ENCODE results near the gene ENTPD3.
A peak's percentile ranks its signal among the peaks of the same experiment; 100 is the strongest.

Gene ENTPD3

DNA sequence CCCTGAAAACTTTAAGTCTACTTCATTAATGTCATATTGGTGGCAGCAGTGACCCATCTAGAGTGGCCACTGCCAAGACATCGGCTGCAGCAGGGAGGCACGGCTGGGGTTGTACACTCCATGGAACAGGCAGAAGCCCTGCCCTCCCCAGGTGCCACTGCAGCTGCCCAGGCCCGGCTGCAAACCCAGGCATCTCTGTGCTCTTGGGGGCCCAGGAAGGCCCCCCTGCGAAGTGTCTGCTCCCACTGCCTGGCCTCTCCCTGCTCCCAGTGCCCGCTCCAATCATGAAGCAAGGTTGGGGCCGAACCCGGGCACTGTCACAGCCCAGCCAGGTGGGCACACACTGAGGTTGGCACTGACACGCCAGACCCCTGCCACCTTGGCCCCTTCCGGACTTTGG lies 58.1 kb downstream of the ENTPD3 start:
- TF ChIP-seq, protein P1, sequence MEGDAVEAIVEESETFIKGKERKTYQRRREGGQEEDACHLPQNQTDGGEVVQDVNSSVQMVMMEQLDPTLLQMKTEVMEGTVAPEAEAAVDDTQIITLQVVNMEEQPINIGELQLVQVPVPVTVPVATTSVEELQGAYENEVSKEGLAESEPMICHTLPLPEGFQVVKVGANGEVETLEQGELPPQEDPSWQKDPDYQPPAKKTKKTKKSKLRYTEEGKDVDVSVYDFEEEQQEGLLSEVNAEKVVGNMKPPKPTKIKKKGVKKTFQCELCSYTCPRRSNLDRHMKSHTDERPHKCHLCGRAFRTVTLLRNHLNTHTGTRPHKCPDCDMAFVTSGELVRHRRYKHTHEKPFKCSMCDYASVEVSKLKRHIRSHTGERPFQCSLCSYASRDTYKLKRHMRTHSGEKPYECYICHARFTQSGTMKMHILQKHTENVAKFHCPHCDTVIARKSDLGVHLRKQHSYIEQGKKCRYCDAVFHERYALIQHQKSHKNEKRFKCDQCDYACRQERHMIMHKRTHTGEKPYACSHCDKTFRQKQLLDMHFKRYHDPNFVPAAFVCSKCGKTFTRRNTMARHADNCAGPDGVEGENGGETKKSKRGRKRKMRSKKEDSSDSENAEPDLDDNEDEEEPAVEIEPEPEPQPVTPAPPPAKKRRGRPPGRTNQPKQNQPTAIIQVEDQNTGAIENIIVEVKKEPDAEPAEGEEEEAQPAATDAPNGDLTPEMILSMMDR (IDR thresholded peaks at IDR 0.05) = no peak
- Mint-ChIP-seq H3K4me1 (peaks cover 9% of the 10 kb centered on the region), H3K9me3 (no peaks in the 10 kb centered on the region), H3K27ac (no peak overlapping the region), H3K36me3 (ENCODE audit: low read depth) (no peaks in the 10 kb centered on the region), H3K4me3 (no peak overlapping the region), H3K27me3 (ENCODE audit: low read depth, poor library complexity) (peaks cover 18% of the 10 kb centered on the region)
- no peak for DNase-seq

DNA sequence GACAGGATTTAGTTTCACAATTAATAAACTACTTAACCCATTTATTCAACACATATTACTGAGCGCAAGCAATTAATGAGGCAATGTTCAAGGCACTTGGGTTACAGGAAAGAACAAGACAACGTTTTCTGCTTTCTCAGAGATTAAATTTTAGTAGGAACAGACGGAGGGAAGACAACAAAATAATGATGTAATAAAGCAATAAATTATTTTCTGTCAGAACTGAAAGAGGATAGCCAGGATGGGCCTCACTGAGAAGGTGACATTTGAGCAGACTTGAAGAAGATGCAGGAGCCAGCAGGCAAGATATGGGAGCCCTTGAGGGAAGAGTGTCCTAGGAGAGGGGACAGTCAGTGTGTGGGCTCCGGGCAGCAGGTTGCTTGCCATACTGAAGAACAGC lies 58.9 kb downstream of the ENTPD3 start:
- no peak overlapping the region for H3K27ac Mint-ChIP-seq
- H3K27me3 Mint-ChIP-seq (ENCODE audit: low read depth, poor library complexity) = peaks cover 15% of the 10 kb centered on the region
- TF ChIP-seq, protein P1 (IDR thresholded peaks at IDR 0.05) = no peak

DNA sequence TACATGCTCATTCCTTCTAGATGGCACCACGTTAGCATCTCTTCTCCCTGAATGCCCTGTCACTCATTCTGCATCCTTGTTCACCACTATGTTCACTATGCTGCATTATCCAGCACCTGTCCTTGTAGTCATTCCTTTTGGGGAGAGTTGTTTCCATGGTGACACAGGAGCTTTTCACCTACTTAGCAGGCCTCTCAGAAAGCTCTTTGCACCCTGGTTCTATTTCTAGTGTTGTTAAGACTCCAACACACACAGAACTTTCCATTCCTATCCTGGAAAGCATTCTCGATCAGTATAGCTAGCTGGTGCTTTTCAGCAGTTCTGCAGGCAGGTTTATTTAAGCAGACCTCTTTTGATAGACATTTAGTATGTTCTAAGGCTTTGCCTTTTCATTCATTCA lies 63.5 kb downstream of the ENTPD3 start:
- no peak overlapping the region for H3K4me3 Mint-ChIP-seq
- TF ChIP-seq, protein P1 (IDR thresholded peaks at IDR 0.05) = no peak
- no peak overlapping the region for H3K27ac Mint-ChIP-seq
- peaks cover 33% of the 10 kb centered on the region for H3K4me1 Mint-ChIP-seq
- no peak for DNase-seq
- H3K36me3 Mint-ChIP-seq (ENCODE audit: low read depth) = no peaks in the 10 kb centered on the region
- H3K27me3 Mint-ChIP-seq (ENCODE audit: low read depth, poor library complexity) = peaks cover 2% of the 10 kb centered on the region
- no peaks in the 10 kb centered on the region for H3K9me3 Mint-ChIP-seq

More for the DNA sequence above, 58.9 kb downstream of the ENTPD3 start:
- H3K4me1 Mint-ChIP-seq = peaks cover 9% of the 10 kb centered on the region
- DNase-seq = no peak
- H3K4me3 Mint-ChIP-seq = no peak overlapping the region
- H3K9me3 Mint-ChIP-seq = no peaks in the 10 kb centered on the region
- H3K36me3 Mint-ChIP-seq (ENCODE audit: low read depth) = no peaks in the 10 kb centered on the region

DNA sequence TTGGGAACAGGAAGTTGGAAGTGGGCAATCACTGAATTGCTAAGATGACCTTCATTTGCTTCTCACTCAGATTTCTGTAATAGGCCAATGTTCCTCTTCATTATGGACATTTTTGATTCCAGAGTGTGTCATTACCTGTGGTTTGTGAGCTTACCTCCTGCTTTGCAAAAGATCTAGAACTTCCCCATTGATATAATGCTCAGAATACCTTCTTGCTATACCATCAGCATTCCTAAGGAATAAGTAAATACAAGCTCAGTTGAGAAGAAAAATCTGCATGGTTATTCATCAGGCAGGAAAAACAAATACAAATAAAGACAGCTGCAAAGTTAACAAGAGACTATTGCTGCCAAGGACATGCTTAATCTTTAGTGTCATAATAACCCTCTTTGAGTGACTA lies 64.6 kb downstream of the ENTPD3 start:
- Mint-ChIP-seq H3K27me3 (ENCODE audit: low read depth, poor library complexity) (peaks cover 5% of the 10 kb centered on the region), H3K9me3 (no peaks in the 10 kb centered on the region), H3K36me3 (ENCODE audit: low read depth) (no peaks in the 10 kb centered on the region), H3K4me3 (peak overlapping the region; percentile 93), H3K4me1 (peaks cover 32% of the 10 kb centered on the region), H3K27ac (no peak overlapping the region)
- DNase-seq = no peak
- TF ChIP-seq, protein P1 (IDR thresholded peaks at IDR 0.05) = no peak

DNA sequence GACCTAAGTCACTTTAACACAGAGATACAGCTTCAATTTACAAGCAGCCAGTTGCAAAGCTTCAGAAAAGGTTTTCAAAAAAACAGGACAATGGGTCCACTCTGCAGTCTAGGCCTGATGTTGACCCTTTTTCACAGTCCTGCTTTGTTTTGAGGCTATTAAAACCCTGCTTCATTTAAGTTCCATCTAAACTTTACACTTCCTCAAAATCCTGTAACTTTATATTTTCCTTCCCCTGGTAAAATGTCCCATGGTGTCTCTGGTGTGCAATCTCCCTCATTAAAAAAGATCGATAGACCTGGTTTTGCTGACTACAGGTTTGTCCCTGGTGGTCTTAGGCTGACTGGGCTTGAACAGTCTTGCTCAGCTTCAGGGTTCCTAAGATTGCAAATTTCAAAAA lies 65.1 kb downstream of the ENTPD3 start:
- no peak overlapping the region for H3K27ac Mint-ChIP-seq
- no peak for DNase-seq
- TF ChIP-seq, protein P1 (IDR thresholded peaks at IDR 0.05) = no peak
- H3K27me3 Mint-ChIP-seq (ENCODE audit: low read depth, poor library complexity) = peaks cover 6% of the 10 kb centered on the region
- peaks cover 36% of the 10 kb centered on the region for H3K4me1 Mint-ChIP-seq
- no peaks in the 10 kb centered on the region for H3K9me3 Mint-ChIP-seq
- H3K36me3 Mint-ChIP-seq (ENCODE audit: low read depth) = no peaks in the 10 kb centered on the region
- peak overlapping the region; percentile 93 for H3K4me3 Mint-ChIP-seq

DNA sequence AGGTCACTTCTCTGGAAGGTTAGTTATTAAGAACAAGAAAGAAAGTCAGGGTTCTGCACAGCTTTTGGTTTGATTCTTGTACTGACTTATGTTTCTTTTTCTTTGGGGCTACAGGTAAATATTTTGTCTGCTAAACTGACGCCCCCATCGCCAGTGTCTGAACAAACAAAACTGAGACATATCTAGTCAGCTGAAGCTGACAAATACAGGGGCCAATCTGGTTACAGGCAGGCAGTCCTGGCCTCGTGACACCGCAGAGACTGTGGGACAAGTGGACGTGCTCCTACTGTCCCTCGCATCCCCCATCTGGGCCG lies 65.5 kb downstream of the ENTPD3 start:
- TF ChIP-seq, protein P1 (IDR thresholded peaks at IDR 0.05) = no peak
- DNase-seq = no peak
- H3K27ac Mint-ChIP-seq = peak overlapping the region; percentile 98
- H3K27me3 Mint-ChIP-seq (ENCODE audit: low read depth, poor library complexity) = peaks cover 9% of the 10 kb centered on the region
- no peaks in the 10 kb centered on the region for H3K9me3 Mint-ChIP-seq
- H3K36me3 Mint-ChIP-seq (ENCODE audit: low read depth) = no peaks in the 10 kb centered on the region
- peaks cover 38% of the 10 kb centered on the region for H3K4me1 Mint-ChIP-seq
- peak overlapping the region; percentile 93 for H3K4me3 Mint-ChIP-seq
